Hepatocyte (in vitro differentiated cells): ENCODE results near the gene THRAP3. TPM values are rescaled to one million over a fixed set of nuclear protein-coding genes. Genes with fewer than 3 reads are reported as not detected.
A peak's percentile ranks its signal among the peaks of the same experiment; 100 is the strongest.

ENCODE experiments used
- DNase-seq: peaks from one replicate; pipeline ENCODE4 v3.0.0-alpha.2; 2016; ENCODE audit warnings: low spot score
- H2AFZ ChIP-seq: fragments of 200-600 bp; sonication (generic); 2 replicates; pipeline ENCODE4 v1.6.0; 2016; ENCODE audit warnings: antibody characterized with exemption, mild to moderate bottlenecking
- H3K27ac ChIP-seq: fragments of 200-600 bp; sonication (generic); 2 replicates; pipeline ENCODE4 v1.5.1; 2016; ENCODE audit warnings: mild to moderate bottlenecking
- H3K27me3 ChIP-seq: fragments of 200-600 bp; sonication (generic); 2 replicates; pipeline ENCODE4 v1.6.1; 2016
- H3K36me3 ChIP-seq: fragments of 200-600 bp; sonication (generic); replicated peaks from 2 replicates; pipeline ENCODE4 v1.5.1; 2016; ENCODE audit warnings: low read depth; ENCODE audit not compliant: insufficient read depth
- H3K4me1 ChIP-seq: fragments of 200-600 bp; sonication (generic); 2 replicates; pipeline ENCODE4 v1.5.1; 2016; ENCODE audit warnings: mild to moderate bottlenecking, moderate library complexity; ENCODE audit not compliant: insufficient read depth
- H3K4me2 ChIP-seq: fragments of 200-600 bp; sonication (generic); 2 replicates; pipeline ENCODE4 v1.6.0; 2016
- H3K4me3 ChIP-seq: fragments of 200-600 bp; sonication (generic); 2 replicates; pipeline ENCODE4 v1.5.1; 2016; ENCODE audit warnings: mild to moderate bottlenecking
- H3K79me2 ChIP-seq: fragments of 200-600 bp; sonication (generic); 2 replicates; pipeline ENCODE4 v1.6.0; 2017; ENCODE audit warnings: mild to moderate bottlenecking
- H3K9me2 ChIP-seq: fragments of 200-600 bp; sonication (generic); replicated peaks from 2 replicates; pipeline ENCODE4 v1.6.0; 2017; ENCODE audit warnings: mild to moderate bottlenecking; ENCODE audit not compliant: insufficient read depth
- H3K9me3 ChIP-seq: fragments of 200-600 bp; sonication (generic); 2 replicates; pipeline ENCODE4 v1.5.1; 2016; ENCODE audit warnings: low read depth, mild to moderate bottlenecking
- H4K20me1 ChIP-seq: fragments of 200-600 bp; sonication (generic); 2 replicates; pipeline ENCODE4 v1.6.0; 2016; ENCODE audit warnings: mild to moderate bottlenecking; ENCODE audit not compliant: insufficient read depth, poor library complexity, severe bottlenecking
- CTCF ChIP-seq: fragments of 200-600 bp; sonication (generic); IDR thresholded peaks from 2 replicates; pipeline ENCODE4 v1.5.1; 2016; ENCODE audit warnings: antibody characterized with exemption, mild to moderate bottlenecking; ENCODE audit not compliant: poor library complexity
- EZH2 ChIP-seq: fragments of 200-600 bp; sonication (generic); IDR thresholded peaks from 2 replicates; pipeline ENCODE4 v1.6.1; 2016; ENCODE audit warnings: antibody characterized with exemption, mild to moderate bottlenecking, borderline replicate concordance
- EZH2phosphoT487 ChIP-seq: fragments of 200-600 bp; sonication (generic); IDR thresholded peaks from one replicate; pipeline ENCODE4 v1.6.1; 2018; ENCODE audit warnings: antibody characterized with exemption, mild to moderate bottlenecking, low read depth, moderate library complexity; ENCODE audit not compliant: unreplicated experiment, severe bottlenecking
- WGBS: methylation state at CpG from one replicate; pipeline ENCODE4 v1.1.6; 2016; ENCODE audit warnings: low lambda C conversion rate; ENCODE audit errors: missing lambda C conversion rate; 5-methylcytosine and 5-hydroxymethylcytosine counted together
- polyA plus RNA-seq: library from polyadenylated mRNA; unstranded; fragments of >200 nt; fragmentation: Nextera tagmentation; extraction: Ambion mirVana; gene quantifications from 2 replicates; pipeline ENCODE4 v1.2.1, GENCODE V29; 2016
- total RNA-seq: library from RNA; depleted of rRNA; stranded (reverse); fragments of >200 nt; gene quantifications from 2 replicates; pipeline ENCODE4 v1.2.3, GENCODE V29; 2014

The THRAP3 gene
- total and polyA plus RNA-seq, 2 experiments from 2014 or later, result 45.8 to 82.7 TPM

GRCh38 chr1:36206323-36206858 is 17.9 kb upstream of the THRAP3 start:
- H2AFZ ChIP-seq, result no peak overlapping the region
- no peaks in the 10 kb centered on the region for H3K79me2 ChIP-seq
- no peak for DNase-seq
- H3K4me2 ChIP-seq, result no peak overlapping the region
- no peaks in the 10 kb centered on the region for H3K27me3 ChIP-seq
- H3K9me2 ChIP-seq, result no peaks in the 10 kb centered on the region
- 94% methylated on average over 3 of the region's 3 CpGs for WGBS
- no peaks in the 10 kb centered on the region for H3K9me3 ChIP-seq
- H4K20me1 ChIP-seq, result no peaks in the 10 kb centered on the region
- H3K36me3 ChIP-seq, result no peaks in the 10 kb centered on the region
- H3K4me3 ChIP-seq, result no peak overlapping the region
- peaks cover 4% of the 10 kb centered on the region for H3K4me1 ChIP-seq
- TF ChIP-seq CTCF (no peak), EZH2phosphoT487 (no peak), EZH2 (no peak)
- H3K27ac ChIP-seq, result no peak overlapping the region

GRCh38 chr1:36207339-36207738 is 16.9 kb upstream of the THRAP3 start:
- no peaks in the 10 kb centered on the region for H3K36me3 ChIP-seq
- WGBS, result 52% methylated on average over 6 of the region's 6 CpGs
- TF ChIP-seq EZH2phosphoT487 (no peak), CTCF (no peak), EZH2 (no peak)
- DNase-seq, result no peak
- H3K4me2 ChIP-seq, result no peak overlapping the region
- peaks cover 4% of the 10 kb centered on the region for H3K4me1 ChIP-seq
- no peak overlapping the region for H3K27ac ChIP-seq
- no peaks in the 10 kb centered on the region for H3K9me3 ChIP-seq
- H3K27me3 ChIP-seq, result no peaks in the 10 kb centered on the region
- no peak overlapping the region for H2AFZ ChIP-seq
- no peaks in the 10 kb centered on the region for H3K9me2 ChIP-seq
- no peaks in the 10 kb centered on the region for H4K20me1 ChIP-seq
- no peaks in the 10 kb centered on the region for H3K79me2 ChIP-seq
- H3K4me3 ChIP-seq, result no peak overlapping the region

GRCh38 chr1:36208978-36209703 is 15.1 kb upstream of the THRAP3 start:
- no peaks in the 10 kb centered on the region for H3K9me3 ChIP-seq
- no peaks in the 10 kb centered on the region for H4K20me1 ChIP-seq
- H3K9me2 ChIP-seq, result no peaks in the 10 kb centered on the region
- no peak overlapping the region for H3K4me3 ChIP-seq
- H3K36me3 ChIP-seq, result no peaks in the 10 kb centered on the region
- H3K27ac ChIP-seq, result peak overlapping the region; percentile 53
- TF ChIP-seq CTCF (no peak), EZH2 (no peak), EZH2phosphoT487 (no peak)
- H3K27me3 ChIP-seq, result no peaks in the 10 kb centered on the region
- WGBS, result 69% methylated on average over 6 of the region's 6 CpGs
- H2AFZ ChIP-seq, result no peak overlapping the region
- H3K4me2 ChIP-seq, result no peak overlapping the region
- peaks cover 4% of the 10 kb centered on the region for H3K4me1 ChIP-seq
- peak; percentile 35 for DNase-seq
- H3K79me2 ChIP-seq, result no peaks in the 10 kb centered on the region
